Colon (tissue), 2 donors: ENCODE data around the gene GRIP2.

Experiments used
- FAIRE-seq: peaks from 2 replicates; lab custom pipeline; 2012; peaks lifted over from hg19 to GRCh38; lab: Jason Lieb, UNC
- donor health status: control.
- donor health status: control.

GRIP2 gene

GRCh38 chr3:14483286-14483685, 56.9 kb downstream of the GRIP2 start:
- FAIRE-seq = no peak

GRCh38 chr3:14482271-14482721, 57.8 kb downstream of the GRIP2 start:
- no peak for FAIRE-seq

GRCh38 chr3:14481646-14482036, 58.5 kb downstream of the GRIP2 start:
- FAIRE-seq = no peak

- FAIRE-seq = no peak
These were observed 59.0 kb downstream of the GRIP2 start for GRCh38 chr3:14481018-14481645.

GRCh38 chr3:14480207-14481017, 59.7 kb downstream of the GRIP2 start:
- FAIRE-seq = no peak

- FAIRE-seq = no peak
These were observed 60.6 kb downstream of the GRIP2 start for GRCh38 chr3:14479591-14479990.

- no peak for FAIRE-seq
These were observed 61.1 kb downstream of the GRIP2 start for GRCh38 chr3:14478956-14479550.

GRCh38 chr3:14477311-14477935, 62.7 kb downstream of the GRIP2 start:
- FAIRE-seq = no peak

- FAIRE-seq = no peak
These were observed 63.4 kb downstream of the GRIP2 start for GRCh38 chr3:14476583-14477265.

- FAIRE-seq = no peak
These were observed 64.5 kb downstream of the GRIP2 start for GRCh38 chr3:14475621-14476020.

GRCh38 chr3:14474363-14475081, 65.6 kb downstream of the GRIP2 start:
- no peak for FAIRE-seq

GRCh38 chr3:14473411-14473891, 66.7 kb downstream of the GRIP2 start:
- FAIRE-seq = no peak

- FAIRE-seq = no peak
These were observed 67.4 kb downstream of the GRIP2 start for GRCh38 chr3:14472471-14473351.

GRCh38 chr3:14471690-14472089, 68.5 kb downstream of the GRIP2 start:
- FAIRE-seq = no peak

- FAIRE-seq = no peak
These were observed 69.1 kb downstream of the GRIP2 start for GRCh38 chr3:14471016-14471415.

- no peak for FAIRE-seq
These were observed 69.7 kb downstream of the GRIP2 start for GRCh38 chr3:14470461-14470860.

- FAIRE-seq = no peak
These were observed 71.5 kb downstream of the GRIP2 start for GRCh38 chr3:14468621-14468981.

- FAIRE-seq = no peak
These were observed 72.1 kb downstream of the GRIP2 start for GRCh38 chr3:14467814-14468620.

- no peak for FAIRE-seq
These were observed 73.8 kb downstream of the GRIP2 start for GRCh38 chr3:14466179-14466903.
